ENCODE data around the gene MED15.

The MED15 gene

GRCh38 chr22:20495861-20496681, 11.3 kb upstream of the MED15 start:
- TF ChIP-seq GATA3 (IDR thresholded peaks at IDR 0.05; ENCODE audit: low read depth, low read length): no peak
- TF ChIP-seq GATA2 (IDR thresholded peaks at IDR 0.05; ENCODE audit: low read depth, low read length): no peak

- TF ChIP-seq GATA2 (IDR thresholded peaks at IDR 0.05; ENCODE audit: low read depth, low read length) (no peak), GATA3 (IDR thresholded peaks at IDR 0.05; ENCODE audit: low read depth, low read length) (no peak)
These were observed 10.0 kb upstream of the MED15 start for GRCh38 chr22:20497426-20497825.

DNA sequence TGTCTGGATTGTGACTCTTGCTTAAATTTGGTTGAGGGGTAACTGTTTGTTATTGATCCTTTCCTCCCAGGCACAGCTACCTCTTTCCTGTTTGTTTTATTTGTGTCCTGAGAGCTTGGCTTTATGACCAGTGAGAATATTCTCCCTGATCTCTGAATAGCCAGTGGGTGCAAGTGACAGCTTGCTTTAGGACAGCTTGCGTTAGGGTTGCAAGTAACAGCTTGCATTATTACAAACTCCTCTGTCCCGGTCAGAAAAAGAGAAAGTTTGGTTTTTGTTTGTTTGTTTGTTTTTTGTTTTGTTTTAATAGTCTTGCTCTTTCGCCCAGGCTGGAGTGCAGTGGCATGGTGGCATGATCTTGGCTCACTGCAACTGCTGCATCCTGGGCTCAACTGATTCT, 8.5 kb upstream of the MED15 start:
- TF ChIP-seq GATA3 (IDR thresholded peaks at IDR 0.05; ENCODE audit: low read depth, low read length) (no peak), GATA2 (IDR thresholded peaks at IDR 0.05; ENCODE audit: low read depth, low read length) (no peak)

GRCh38 chr22:20499769-20500168, 7.6 kb upstream of the MED15 start:
- no peak for TF ChIP-seq GATA2 (IDR thresholded peaks at IDR 0.05; ENCODE audit: low read depth, low read length)
- TF ChIP-seq GATA3 (IDR thresholded peaks at IDR 0.05; ENCODE audit: low read depth, low read length): no peak

- TF ChIP-seq GATA3 (IDR thresholded peaks at IDR 0.05; ENCODE audit: low read depth, low read length) (no peak), GATA2 (IDR thresholded peaks at IDR 0.05; ENCODE audit: low read depth, low read length) (no peak)
These were observed 3.6 kb upstream of the MED15 start for GRCh38 chr22:20503816-20504215.

- TF ChIP-seq GATA2 (IDR thresholded peaks at IDR 0.05; ENCODE audit: low read depth, low read length) (no peak), GATA3 (IDR thresholded peaks at IDR 0.05; ENCODE audit: low read depth, low read length) (no peak)
These were observed 712 bp upstream of the MED15 start for GRCh38 chr22:20506543-20507252.

DNA sequence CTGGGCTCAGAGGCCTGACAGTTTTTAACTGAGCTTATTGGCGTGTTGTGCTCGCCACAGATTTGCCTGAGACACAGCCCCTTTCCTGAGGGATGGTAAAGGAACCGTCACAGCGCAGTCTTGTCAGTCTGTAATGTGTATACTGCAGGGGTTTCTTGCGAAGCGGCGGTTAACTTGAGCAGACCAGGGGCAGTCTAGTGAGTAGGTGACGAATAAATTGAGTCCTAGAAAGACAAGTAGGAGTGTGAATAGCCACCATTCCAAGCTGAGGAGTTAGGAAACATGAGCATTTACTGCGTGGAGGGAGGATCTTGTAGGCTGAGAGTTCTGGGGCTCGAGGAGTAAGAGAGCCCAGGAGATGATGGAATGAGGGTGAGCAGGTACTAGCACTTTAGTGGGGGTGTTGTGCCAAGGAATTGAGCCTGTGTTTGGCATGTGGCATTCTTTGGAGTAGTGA, 1.4 kb downstream of the MED15 start:
- TF ChIP-seq GATA2 (IDR thresholded peaks at IDR 0.05; ENCODE audit: low read depth, low read length) (no peak), GATA3 (IDR thresholded peaks at IDR 0.05; ENCODE audit: low read depth, low read length) (no peak)

DNA sequence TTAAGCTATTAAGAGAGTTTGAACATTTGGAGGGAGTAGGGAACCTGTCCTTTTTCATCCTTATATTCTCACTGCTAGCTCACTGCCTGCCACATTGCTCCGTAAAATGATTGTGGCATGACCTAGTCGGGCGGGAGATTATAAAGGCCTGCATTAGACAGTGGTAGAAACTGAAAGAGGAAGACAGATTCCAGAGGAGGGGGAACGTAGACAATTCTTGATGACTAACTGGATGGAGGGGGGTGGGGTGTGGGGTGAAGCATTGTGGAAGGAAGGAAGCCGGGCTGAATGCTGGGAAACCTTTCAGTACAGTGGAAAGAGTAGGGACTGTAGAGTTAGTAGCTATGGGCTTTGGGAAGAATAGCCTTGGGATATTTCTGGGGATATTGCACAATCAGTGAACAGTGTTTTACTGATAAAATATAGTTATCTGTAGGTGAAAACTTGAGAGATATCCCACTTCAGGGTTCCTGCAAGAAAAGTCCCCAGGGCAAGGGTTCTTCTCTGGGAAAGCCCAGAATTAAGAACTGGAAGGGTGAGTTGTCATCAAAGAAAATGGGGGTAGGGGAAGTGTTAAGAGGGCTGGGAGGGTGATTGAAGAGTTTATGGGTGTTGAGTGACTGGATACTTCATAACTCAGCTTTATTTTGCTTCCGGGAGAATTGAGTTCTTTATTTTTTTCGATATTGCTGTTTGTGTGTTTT, 2.1 kb downstream of the MED15 start:
- TF ChIP-seq GATA2 (IDR thresholded peaks at IDR 0.05; ENCODE audit: low read depth, low read length): no peak
- TF ChIP-seq GATA3 (IDR thresholded peaks at IDR 0.05; ENCODE audit: low read depth, low read length): no peak

DNA sequence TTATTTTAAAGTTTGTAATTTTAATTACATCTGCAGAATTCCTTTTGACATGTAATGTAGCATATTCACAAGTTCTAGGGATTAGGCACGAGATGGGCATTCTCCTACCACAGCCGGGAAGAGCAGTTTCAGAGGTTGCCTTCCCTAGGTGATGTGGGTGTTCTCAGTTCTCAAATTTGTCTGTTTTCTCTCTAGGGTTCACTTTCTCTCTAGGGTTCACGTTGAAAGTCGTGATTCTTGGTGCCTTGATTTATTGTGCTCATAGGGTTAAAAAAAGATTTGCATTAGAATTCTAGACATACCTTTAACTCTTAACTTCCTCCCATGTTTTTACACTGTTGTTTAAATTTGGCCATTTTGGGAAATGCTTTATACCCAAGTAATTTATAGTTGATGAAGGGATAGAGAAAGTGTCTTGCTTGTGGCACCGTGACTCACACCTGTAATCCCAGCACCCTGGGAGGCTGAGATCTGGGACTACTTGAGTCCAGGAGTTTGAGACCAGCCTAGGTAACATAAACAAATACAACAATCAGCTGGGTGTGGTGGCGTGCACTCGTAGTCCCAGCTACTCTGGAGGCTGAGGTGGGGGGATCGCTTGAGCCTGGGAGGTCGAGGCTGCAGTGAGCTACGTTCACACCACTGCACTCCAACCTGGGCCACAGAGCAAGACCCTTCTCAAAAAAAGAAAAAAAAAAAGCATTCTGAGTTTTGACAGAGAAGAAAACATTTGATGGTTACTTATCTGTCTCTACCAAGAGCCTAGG, 3.6 kb downstream of the MED15 start:
- TF ChIP-seq GATA3 (IDR thresholded peaks at IDR 0.05; ENCODE audit: low read depth, low read length): no peak
- no peak for TF ChIP-seq GATA2 (IDR thresholded peaks at IDR 0.05; ENCODE audit: low read depth, low read length)

DNA sequence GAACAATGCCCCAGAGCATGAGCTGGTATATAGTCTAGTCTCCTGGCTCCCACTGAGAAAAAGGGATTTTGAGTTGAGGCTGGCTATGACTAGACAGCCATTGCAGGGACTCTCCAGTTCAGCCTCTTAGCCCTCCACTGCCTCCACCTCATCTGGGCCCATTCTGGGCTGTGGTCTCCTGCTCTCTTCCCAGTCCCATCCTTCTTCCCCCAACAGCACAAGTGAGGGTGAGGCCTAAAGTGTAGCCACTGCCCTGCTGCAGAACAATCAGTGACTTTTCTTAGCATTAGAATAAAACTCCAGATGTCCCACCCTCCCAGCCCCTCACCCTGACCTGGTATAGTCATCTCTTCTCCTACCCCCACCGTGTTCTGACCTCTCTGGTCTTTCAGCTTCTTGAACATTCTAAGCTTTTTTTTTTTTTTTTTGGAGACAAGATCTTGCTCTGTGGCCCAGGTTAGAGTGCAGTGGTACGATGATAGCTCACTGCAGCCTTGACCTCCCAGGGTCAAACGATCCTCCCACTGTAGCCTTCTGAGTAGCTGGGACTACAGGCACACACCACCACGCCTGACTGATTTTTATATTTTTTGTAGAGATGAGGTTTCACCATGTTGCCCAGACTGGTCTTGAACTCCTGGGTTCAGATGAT, 4.3 kb downstream of the MED15 start:
- no peak for TF ChIP-seq GATA3 (IDR thresholded peaks at IDR 0.05; ENCODE audit: low read depth, low read length)
- TF ChIP-seq GATA2 (IDR thresholded peaks at IDR 0.05; ENCODE audit: low read depth, low read length): no peak

DNA sequence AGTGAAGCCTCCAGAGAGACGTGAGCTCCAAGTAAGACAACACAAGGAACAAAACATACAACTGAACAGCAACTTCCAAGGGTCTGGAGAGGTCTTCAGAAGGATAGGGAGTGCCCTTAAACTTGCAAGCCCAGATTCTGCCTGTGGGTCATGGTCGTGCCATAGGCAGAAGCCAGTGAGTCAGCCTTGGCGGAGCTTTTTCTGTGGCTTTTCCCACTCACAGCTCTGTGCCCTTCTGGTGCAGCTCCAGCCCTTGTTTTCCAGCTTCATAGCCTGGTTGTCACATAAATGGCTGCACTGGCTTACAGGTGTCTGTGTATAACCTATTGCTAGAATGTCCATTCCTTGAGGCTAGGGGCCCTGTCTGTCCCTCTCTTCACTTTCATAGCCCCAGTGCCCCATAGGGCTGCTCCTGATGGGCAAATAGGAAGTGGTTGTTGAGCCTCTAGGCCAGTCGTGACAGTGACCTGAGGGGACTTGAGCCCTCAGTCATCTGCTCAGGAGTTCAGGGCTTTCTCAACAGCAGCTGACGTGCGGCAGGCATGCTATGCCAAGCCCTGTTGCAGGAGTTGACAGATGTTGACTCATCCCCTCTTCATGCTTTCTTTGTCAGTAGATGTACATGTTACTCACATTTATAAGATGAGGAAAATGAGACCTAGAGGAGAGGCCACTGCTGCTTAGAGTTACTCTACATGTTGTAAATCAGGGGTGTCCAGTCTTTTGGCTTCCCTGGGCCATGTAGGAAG, 7.4 kb downstream of the MED15 start:
- TF ChIP-seq GATA2 (IDR thresholded peaks at IDR 0.05; ENCODE audit: low read depth, low read length) (no peak), GATA3 (IDR thresholded peaks at IDR 0.05; ENCODE audit: low read depth, low read length) (no peak)

DNA sequence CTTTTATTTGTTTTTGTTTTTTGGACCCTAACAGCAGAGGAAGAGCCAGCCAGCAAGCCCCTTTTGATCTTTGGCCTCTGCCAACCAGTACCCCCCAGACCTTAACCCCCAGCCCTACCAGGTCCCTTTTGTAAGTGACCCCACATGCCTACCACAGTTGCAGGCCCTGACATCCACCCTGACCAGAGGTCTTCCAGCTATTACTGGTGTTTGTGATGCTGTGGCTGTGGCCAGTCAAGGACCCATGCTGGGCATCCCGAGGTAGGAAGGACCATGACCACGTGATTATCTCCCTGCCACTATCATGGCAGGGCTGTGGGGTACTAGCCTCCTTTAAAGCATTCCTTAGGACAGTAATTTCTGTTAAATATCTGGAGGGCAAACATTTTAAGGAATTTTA, 9.0 kb downstream of the MED15 start:
- TF ChIP-seq GATA3 (IDR thresholded peaks at IDR 0.05; ENCODE audit: low read depth, low read length) (no peak), GATA2 (IDR thresholded peaks at IDR 0.05; ENCODE audit: low read depth, low read length) (no peak)

GRCh38 chr22:20517422-20517821, 10.0 kb downstream of the MED15 start:
- no peak for TF ChIP-seq GATA2 (IDR thresholded peaks at IDR 0.05; ENCODE audit: low read depth, low read length)
- no peak for TF ChIP-seq GATA3 (IDR thresholded peaks at IDR 0.05; ENCODE audit: low read depth, low read length)

Measured in SH-SY5Y (cell line).